ENCODE results near the gene RUNX2.

RUNX2 gene

GRCh38 chr6:45417436-45417835 is 89.3 kb downstream of the RUNX2 start:
- H4K12ac ChIP-seq (ENCODE audit: low read depth, low read length): no peak overlapping the region
- H2BK12ac ChIP-seq (ENCODE audit: low read length): no peak overlapping the region
- peaks cover 6 to 7% of the 10 kb centered on the region in 2 experiments for H3K4me1 ChIP-seq (ENCODE audit: control insufficient read depth in 1 of 2, insufficient read depth in 2 of 2, low read length in 2 of 2)
- no CpG with 5 or more reads among the region's 2 CpGs for WGBS (ENCODE audit: extremely low coverage, insufficient coverage, insufficient read length)
- no peak overlapping the region for H3K27ac ChIP-seq (ENCODE audit: low read depth, low read length)
- no peaks in the 10 kb centered on the region for H3K36me3 ChIP-seq (ENCODE audit: control insufficient read depth in 1 of 2, insufficient read depth in 2 of 2, low read length in 2 of 2)
- H3K79me2 ChIP-seq (ENCODE audit: control insufficient read depth, insufficient read depth, low read length, poor library complexity): peaks cover 3% of the 10 kb centered on the region
- no peak overlapping the region for H2BK5ac ChIP-seq (ENCODE audit: low read depth, low read length, poor library complexity)
- no peak overlapping the region for H2AK5ac ChIP-seq (ENCODE audit: low read length)
- H2BK120ac ChIP-seq (ENCODE audit: insufficient read depth, low read length, poor library complexity): no peak overlapping the region
- H4K91ac ChIP-seq (ENCODE audit: low read depth, low read length): no peak overlapping the region
- H3K27me3 ChIP-seq (ENCODE audit: insufficient read depth, low read length): peaks cover 9% of the 10 kb centered on the region
- no peak overlapping the region for H2AFZ ChIP-seq (ENCODE audit: insufficient read depth, low read length, poor library complexity)
- DNase-seq: no peak
- H3K23ac ChIP-seq (ENCODE audit: low read length): no peak overlapping the region
- peaks cover 11% of the 10 kb centered on the region for H3K79me1 ChIP-seq (ENCODE audit: low read length)
- no peaks in the 10 kb centered on the region for H3K9me3 ChIP-seq (ENCODE audit: insufficient read depth, low read depth, low read length)
- H3K14ac ChIP-seq (ENCODE audit: low read length): no peak overlapping the region
- no peak overlapping the region for H3K4me3 ChIP-seq (ENCODE audit: low read depth, low read length)
- no peak overlapping the region for H3K4me2 ChIP-seq (ENCODE audit: low read length)
- no peak overlapping the region for H3K9ac ChIP-seq (ENCODE audit: low read length)
- no peak overlapping the region for H3K4ac ChIP-seq (ENCODE audit: low read depth, low read length)
- H4K8ac ChIP-seq (ENCODE audit: low read depth, low read length): no peak overlapping the region
- no peak overlapping the region for H3K18ac ChIP-seq (ENCODE audit: low read length)

GRCh38 chr6:45419571-45420082 is 91.5 kb downstream of the RUNX2 start:
- no CpG with 5 or more reads among the region's 38 CpGs for WGBS (ENCODE audit: extremely low coverage, insufficient coverage, insufficient read length)
- Histone ChIP-seq H3K14ac (ENCODE audit: low read length) (no peak overlapping the region), H3K4me3 (ENCODE audit: low read depth, low read length) (peak overlapping the region; percentile 0)

GRCh38 chr6:45420083-45420908 is 92.2 kb downstream of the RUNX2 start:
- H3K14ac ChIP-seq (ENCODE audit: low read length): no peak overlapping the region
- H3K79me1 ChIP-seq (ENCODE audit: low read length): peaks cover 21% of the 10 kb centered on the region
- H3K27ac ChIP-seq (ENCODE audit: low read depth, low read length): no peak overlapping the region
- peak overlapping the region; percentile 14 for H2BK120ac ChIP-seq (ENCODE audit: insufficient read depth, low read length, poor library complexity)
- peak overlapping the region; percentile 47 for H3K4me2 ChIP-seq (ENCODE audit: low read length)
- H2BK5ac ChIP-seq (ENCODE audit: low read depth, low read length, poor library complexity): no peak overlapping the region
- peak overlapping the region; percentile 0 for H3K4me3 ChIP-seq (ENCODE audit: low read depth, low read length)
- H2AFZ ChIP-seq (ENCODE audit: insufficient read depth, low read length, poor library complexity): no peak overlapping the region
- H3K18ac ChIP-seq (ENCODE audit: low read length): no peak overlapping the region
- H3K9me3 ChIP-seq (ENCODE audit: insufficient read depth, low read depth, low read length): no peaks in the 10 kb centered on the region
- H3K4me1 ChIP-seq (ENCODE audit: control insufficient read depth in 1 of 2, insufficient read depth in 2 of 2, low read length in 2 of 2): peaks cover 11 to 17% of the 10 kb centered on the region in 2 experiments
- no peak overlapping the region for H2AK5ac ChIP-seq (ENCODE audit: low read length)
- peak overlapping the region; percentile 18 for H3K9ac ChIP-seq (ENCODE audit: low read length)
- no peak overlapping the region for H3K4ac ChIP-seq (ENCODE audit: low read depth, low read length)
- H4K12ac ChIP-seq (ENCODE audit: low read depth, low read length): no peak overlapping the region
- H4K91ac ChIP-seq (ENCODE audit: low read depth, low read length): no peak overlapping the region
- H3K79me2 ChIP-seq (ENCODE audit: control insufficient read depth, insufficient read depth, low read length, poor library complexity): peaks cover 5% of the 10 kb centered on the region
- H2BK12ac ChIP-seq (ENCODE audit: low read length): no peak overlapping the region
- H3K36me3 ChIP-seq (ENCODE audit: control insufficient read depth in 1 of 2, insufficient read depth in 2 of 2, low read length in 2 of 2): no peaks in the 10 kb centered on the region
- WGBS (ENCODE audit: extremely low coverage, insufficient coverage, insufficient read length): no CpG with 5 or more reads among the region's 40 CpGs
- H3K23ac ChIP-seq (ENCODE audit: low read length): no peak overlapping the region
- no peak overlapping the region for H4K8ac ChIP-seq (ENCODE audit: low read depth, low read length)
- no peak for DNase-seq
- peaks cover 25% of the 10 kb centered on the region for H3K27me3 ChIP-seq (ENCODE audit: insufficient read depth, low read length)

More at GRCh38 chr6:45419571-45420082, 91.5 kb downstream of the RUNX2 start:
- Histone ChIP-seq H3K4ac (ENCODE audit: low read depth, low read length) (no peak overlapping the region), H2AK5ac (ENCODE audit: low read length) (no peak overlapping the region), H3K4me1 (ENCODE audit: control insufficient read depth in 1 of 2, insufficient read depth in 2 of 2, low read length in 2 of 2) (peaks cover 11 to 17% of the 10 kb centered on the region in 2 experiments), H3K18ac (ENCODE audit: low read length) (no peak overlapping the region), H3K27me3 (ENCODE audit: insufficient read depth, low read length) (peaks cover 25% of the 10 kb centered on the region), H4K91ac (ENCODE audit: low read depth, low read length) (no peak overlapping the region), H3K27ac (ENCODE audit: low read depth, low read length) (no peak overlapping the region), H2BK12ac (ENCODE audit: low read length) (no peak overlapping the region), H2BK120ac (ENCODE audit: insufficient read depth, low read length, poor library complexity) (peak overlapping the region; percentile 14), H4K8ac (ENCODE audit: low read depth, low read length) (no peak overlapping the region), H3K79me2 (ENCODE audit: control insufficient read depth, insufficient read depth, low read length, poor library complexity) (peaks cover 5% of the 10 kb centered on the region), H3K23ac (ENCODE audit: low read length) (no peak overlapping the region), H2AFZ (ENCODE audit: insufficient read depth, low read length, poor library complexity) (no peak overlapping the region), H2BK5ac (ENCODE audit: low read depth, low read length, poor library complexity) (no peak overlapping the region), H3K9ac (ENCODE audit: low read length) (no peak overlapping the region), H3K4me2 (ENCODE audit: low read length) (peak overlapping the region; percentile 47), H3K9me3 (ENCODE audit: insufficient read depth, low read depth, low read length) (no peaks in the 10 kb centered on the region), H3K36me3 (ENCODE audit: control insufficient read depth in 1 of 2, insufficient read depth in 2 of 2, low read length in 2 of 2) (no peaks in the 10 kb centered on the region), H4K12ac (ENCODE audit: low read depth, low read length) (no peak overlapping the region), H3K79me1 (ENCODE audit: low read length) (peaks cover 21% of the 10 kb centered on the region)
- peak; percentile 33 to 71 for DNase-seq

GRCh38 chr6:45420909-45421708 is 93.0 kb downstream of the RUNX2 start:
- Histone ChIP-seq H2BK12ac (ENCODE audit: low read length) (peak overlapping the region; percentile 85), H3K36me3 (ENCODE audit: control insufficient read depth in 1 of 2, insufficient read depth in 2 of 2, low read length in 2 of 2) (no peaks in the 10 kb centered on the region), H3K79me1 (ENCODE audit: low read length) (peaks cover 21% of the 10 kb centered on the region), H3K4me1 (ENCODE audit: control insufficient read depth in 1 of 2, insufficient read depth in 2 of 2, low read length in 2 of 2) (peaks cover 11 to 17% of the 10 kb centered on the region in 2 experiments), H3K27ac (ENCODE audit: low read depth, low read length) (peak overlapping the region; percentile 28), H3K14ac (ENCODE audit: low read length) (peak overlapping the region; percentile 17), H2AFZ (ENCODE audit: insufficient read depth, low read length, poor library complexity) (peak overlapping the region; percentile 50), H4K91ac (ENCODE audit: low read depth, low read length) (peak overlapping the region; percentile 61), H3K9ac (ENCODE audit: low read length) (peak overlapping the region; percentile 24), H3K27me3 (ENCODE audit: insufficient read depth, low read length) (peaks cover 25% of the 10 kb centered on the region), H2AK5ac (ENCODE audit: low read length) (no peak overlapping the region), H2BK5ac (ENCODE audit: low read depth, low read length, poor library complexity) (no peak overlapping the region), H2BK120ac (ENCODE audit: insufficient read depth, low read length, poor library complexity) (peak overlapping the region; percentile 47), H3K4me3 (ENCODE audit: low read depth, low read length) (peak overlapping the region; percentile 80), H4K8ac (ENCODE audit: low read depth, low read length) (peak overlapping the region; percentile 2), H3K79me2 (ENCODE audit: control insufficient read depth, insufficient read depth, low read length, poor library complexity) (peaks cover 5% of the 10 kb centered on the region), H3K18ac (ENCODE audit: low read length) (peak overlapping the region; percentile 86), H3K4ac (ENCODE audit: low read depth, low read length) (peak overlapping the region; percentile 30), H3K4me2 (ENCODE audit: low read length) (peak overlapping the region; percentile 98), H3K9me3 (ENCODE audit: insufficient read depth, low read depth, low read length) (no peaks in the 10 kb centered on the region), H3K23ac (ENCODE audit: low read length) (no peak overlapping the region), H4K12ac (ENCODE audit: low read depth, low read length) (no peak overlapping the region)
- no peak for DNase-seq
- no CpG with 5 or more reads among the region's 19 CpGs for WGBS (ENCODE audit: extremely low coverage, insufficient coverage, insufficient read length)

Data from trophoblast cell (in vitro differentiated cells and primary cell).